ENCODE data around the gene MMP17. TPM values are rescaled to one million over a fixed set of nuclear protein-coding genes. Genes with fewer than 3 reads are reported as not detected.

The MMP17 gene
- total and polyA plus RNA-seq, 2 donors (not counting 3 experiments of a cell fraction or from before 2014, with no cell fraction given) = 3.6 to 10.8 TPM

GRCh38 chr12:131844656-131845055 is 16.5 kb downstream of the MMP17 start:
- POLR2A ChIA-PET = no interaction called here
- CTCF ChIA-PET = no interaction called here
- Histone ChIP-seq H3K9ac (replicated peaks; ENCODE audit: extremely low read depth, insufficient read depth, low read length) (no peak overlapping the region), H3K4me3 (replicated peaks in 1 of 3; ENCODE audit: insufficient read depth in 1 of 3, low read depth in 1 of 3, low read length in 3 of 3) (no peak overlapping the region), H3K9me1 (replicated peaks; ENCODE audit: control insufficient read depth, extremely low read depth, insufficient read depth, low read length) (no peaks in the 10 kb centered on the region), H3K9me3 (replicated peaks; ENCODE audit: control insufficient read depth, insufficient read depth, low read length) (no peaks in the 10 kb centered on the region), H3K27me3 (ENCODE audit: control insufficient read depth in 2 of 2, insufficient read depth in 2 of 2, low read length in 2 of 2) (no peaks in the 10 kb centered on the region), H3K4me2 (ENCODE audit: insufficient read depth, low read length) (no peak overlapping the region), H3K79me2 (ENCODE audit: control insufficient read depth, insufficient read depth, low read length) (no peaks in the 10 kb centered on the region), H2AFZ (ENCODE audit: low read depth, low read length) (no peak overlapping the region), H4K20me1 (replicated peaks; ENCODE audit: control insufficient read depth, extremely low read depth, insufficient read depth, low read length) (no peaks in the 10 kb centered on the region), H3K4me1 (ENCODE audit: control insufficient read depth, extremely low read depth, insufficient read depth, low read length) (no peaks in the 10 kb centered on the region), H3K36me3 (ENCODE audit: control insufficient read depth in 2 of 2, extremely low read depth in 1 of 2, insufficient read depth in 2 of 2, low read length in 2 of 2) (no peaks in the 10 kb centered on the region), H3K27ac (ENCODE audit: insufficient read depth, low read depth, low read length) (no peak overlapping the region)
- no TSS peak for BruUV-seq (replicated peaks)
- DNase-seq (ENCODE audit: low read depth, low spot score) (no peak), FAIRE-seq (no peak)
- no peak for TF ChIP-seq POLR2AphosphoS5 (IDR thresholded peaks at IDR 0.05; ENCODE audit: insufficient read depth, low read depth, low read length)
- no peak for TF ChIP-seq GATA2 (IDR thresholded peaks at IDR 0.05; ENCODE audit: insufficient read depth, insufficient read length, low read depth, low read length)
- no peak for TF ChIP-seq POLR2A (IDR thresholded peaks at IDR 0.05; ENCODE audit: low read depth, low read length)
- TF ChIP-seq, protein P1, sequence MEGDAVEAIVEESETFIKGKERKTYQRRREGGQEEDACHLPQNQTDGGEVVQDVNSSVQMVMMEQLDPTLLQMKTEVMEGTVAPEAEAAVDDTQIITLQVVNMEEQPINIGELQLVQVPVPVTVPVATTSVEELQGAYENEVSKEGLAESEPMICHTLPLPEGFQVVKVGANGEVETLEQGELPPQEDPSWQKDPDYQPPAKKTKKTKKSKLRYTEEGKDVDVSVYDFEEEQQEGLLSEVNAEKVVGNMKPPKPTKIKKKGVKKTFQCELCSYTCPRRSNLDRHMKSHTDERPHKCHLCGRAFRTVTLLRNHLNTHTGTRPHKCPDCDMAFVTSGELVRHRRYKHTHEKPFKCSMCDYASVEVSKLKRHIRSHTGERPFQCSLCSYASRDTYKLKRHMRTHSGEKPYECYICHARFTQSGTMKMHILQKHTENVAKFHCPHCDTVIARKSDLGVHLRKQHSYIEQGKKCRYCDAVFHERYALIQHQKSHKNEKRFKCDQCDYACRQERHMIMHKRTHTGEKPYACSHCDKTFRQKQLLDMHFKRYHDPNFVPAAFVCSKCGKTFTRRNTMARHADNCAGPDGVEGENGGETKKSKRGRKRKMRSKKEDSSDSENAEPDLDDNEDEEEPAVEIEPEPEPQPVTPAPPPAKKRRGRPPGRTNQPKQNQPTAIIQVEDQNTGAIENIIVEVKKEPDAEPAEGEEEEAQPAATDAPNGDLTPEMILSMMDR (IDR thresholded peaks at IDR 0.05; ENCODE audit: extremely low read depth in 1 of 2, insufficient read depth in 1 of 2, low read depth in 1 of 2, low read length in 2 of 2) = no peak
- no peak for TF ChIP-seq MYC (IDR thresholded peaks at IDR 0.05; ENCODE audit: low read depth, low read length)
- no peak for TF ChIP-seq MAX (IDR thresholded peaks at IDR 0.05; ENCODE audit: insufficient read depth, insufficient read length)
- no peak for TF ChIP-seq EZH2 (IDR thresholded peaks at IDR 0.05; ENCODE audit: borderline replicate concordance, low read depth, low read length, severe bottlenecking)
- no peak for TF ChIP-seq JUN (IDR thresholded peaks at IDR 0.05; ENCODE audit: borderline replicate concordance, insufficient read depth, insufficient read length, low read depth)
- no peak for TF ChIP-seq FOS (IDR thresholded peaks at IDR 0.05; ENCODE audit: borderline replicate concordance, insufficient read depth, low read length)
- intact Hi-C loops (cut with micrococcal nuclease) (no loop called here), dilution Hi-C loops (cut with MboI; ENCODE audit: extremely low pct_ligation_motif_present, low sequenced_read_pairs) (no loop called here)
